K562 (cell line): ENCODE measurements around the gene BLTP2. TPM values are rescaled to one million over a fixed set of nuclear protein-coding genes. Genes with fewer than 3 reads are reported as not detected.

Source experiments
- ATAC-seq: fragments of 200-7000 bp; cut with Tn5 transposase; 3 replicates; pipeline ENCODE4 v1.9.1; 2020; ENCODE audit warnings: moderate library complexity
- BruUV-seq: library from RNA; stranded (reverse); fragments of 400-500 nt; replicated peaks from 2 replicates; lab custom pipeline; 2021; lab: Mats Ljungman, UMichigan
- CTCF ChIA-PET: fragments of 300-600 bp; formaldehyde crosslinking; extraction: SDS; loops from one replicate; lab custom pipeline; 2021; ENCODE audit warnings: low intra/inter-chr PET ratio; lab: Yijun Ruan, JAX
- POLR2A ChIA-PET: fragments of 300-600, 350-650 bp; sonication (Branson Sonifier 250); formaldehyde crosslinking; extraction: SDS; loops from one replicate; lab custom pipeline; 2021; ENCODE audit warnings: antibody characterized with exemption, inconsistent platforms; lab: Yijun Ruan, JAX
- DNase-seq, 4 experiments: peaks; one replicate each; pipeline versions ENCODE4 v3.0.0 to v3.0.0-alpha.2; 2011 to 2018; ENCODE audit warnings: low spot score in 3 of 4, mixed read lengths in 3 of 4; ENCODE audit errors: extremely low read depth in 1 of 4
- FAIRE-seq: peaks from 2 replicates; lab custom pipeline; 2011; peaks lifted over from hg19 to GRCh38; lab: Jason Lieb, UNC
- H2AFZ ChIP-seq: 2 replicates; pipeline ENCODE4 v1.6.0; 2011; ENCODE audit warnings: low read depth, low read length, control low read depth, inconsistent platforms
- H3K27ac ChIP-seq: fragments of 200-600 bp; 3 replicates; pipeline ENCODE4 v1.8.0; 2011; ENCODE audit warnings: low read depth, mild to moderate bottlenecking, control low read depth, inconsistent platforms, low read length, moderate library complexity, mixed read lengths; ENCODE audit errors: extremely low read depth
- H3K27me3 ChIP-seq, 2 experiments: fragments of 300-600 bp in 1 of 2; 2 replicates in 1 of 2; 3 replicates in 1 of 2; pipeline versions ENCODE4 v1.6.0 to v1.8.0; 2011; ENCODE audit warnings: inconsistent platforms in 2 of 2, low read length in 2 of 2, mild to moderate bottlenecking in 1 of 2, mixed read lengths in 1 of 2, moderate library complexity in 1 of 2; ENCODE audit not compliant: control insufficient read depth in 2 of 2, insufficient read depth in 2 of 2
- H3K36me3 ChIP-seq: fragments of 300-600 bp; 3 replicates; pipeline ENCODE4 v1.8.0; 2011; ENCODE audit warnings: mild to moderate bottlenecking, low read length, inconsistent platforms; ENCODE audit not compliant: control insufficient read depth, insufficient read depth
- H3K4me1 ChIP-seq, 2 experiments: fragments of 200-600 bp in 1 of 2; replicated peaks in 1 of 2; 2 replicates in 1 of 2; 3 replicates in 1 of 2; pipeline versions ENCODE4 v1.5.1 to v1.8.0; 2011; ENCODE audit warnings: inconsistent platforms in 2 of 2, low read length in 2 of 2, mild to moderate bottlenecking in 1 of 2, mixed read lengths in 1 of 2, moderate library complexity in 1 of 2; ENCODE audit not compliant: control insufficient read depth in 2 of 2, insufficient read depth in 2 of 2
- H3K4me2 ChIP-seq: 2 replicates; pipeline ENCODE4 v1.6.1; 2011; ENCODE audit warnings: low read length, control low read depth, inconsistent platforms, mixed read lengths; ENCODE audit not compliant: insufficient read depth
- H3K4me3 ChIP-seq: fragments of 200-600 bp; sonication (generic), shearing (Covaris generic); 2 replicates; pipeline ENCODE4 v1.5.1; 2016; ENCODE audit warnings: control low read depth, inconsistent platforms
- H3K79me2 ChIP-seq: fragments of 200-600 bp; 3 replicates; pipeline ENCODE4 v1.8.0; 2011; ENCODE audit warnings: low read length, inconsistent platforms; ENCODE audit not compliant: control insufficient read depth, insufficient read depth
- H3K9ac ChIP-seq, 2 experiments: 2 replicates each; pipeline versions ENCODE4 v1.6.0 to v1.6.1; 2011; ENCODE audit warnings: low read depth in 2 of 2, low read length in 2 of 2, control low read depth in 1 of 2, inconsistent platforms in 1 of 2, mild to moderate bottlenecking in 1 of 2, mixed read lengths in 1 of 2; ENCODE audit not compliant: insufficient read depth in 1 of 2
- H3K9me1 ChIP-seq: one replicate; pipeline ENCODE4 v1.6.0; 2011; ENCODE audit warnings: inconsistent platforms, mild to moderate bottlenecking, low read length, moderate library complexity; ENCODE audit not compliant: control insufficient read depth, insufficient read depth
- H3K9me3 ChIP-seq: replicated peaks from 2 replicates; pipeline ENCODE4 v1.5.1; 2011; ENCODE audit warnings: low read depth, low read length, inconsistent platforms; ENCODE audit not compliant: control insufficient read depth, insufficient read depth
- H4K20me1 ChIP-seq: replicated peaks from 2 replicates; pipeline ENCODE4 v1.6.1; 2011; ENCODE audit warnings: low read length, inconsistent platforms, mixed read lengths; ENCODE audit not compliant: control insufficient read depth, insufficient read depth
- CHD1 ChIP-seq: fragments of 200-600 bp; sonication (generic); IDR thresholded peaks from one replicate; pipeline ENCODE4 v1.6.1; 2012; ENCODE audit warnings: mild to moderate bottlenecking, moderate library complexity, low read length, inconsistent platforms
- FOXM1 ChIP-seq, 2 experiments: fragments of 450-650 bp in 1 of 2; sonication (generic) in 1 of 2; formaldehyde crosslinking in 1 of 2; IDR thresholded peaks; 2 replicates each; pipeline versions ENCODE4 v1.6.1 to v1.9.0; 2017 to 2022; ENCODE audit warnings: low read depth in 2 of 2, mild to moderate bottlenecking in 2 of 2, missing genetic modification reagents in 1 of 2, moderate library complexity in 1 of 2
- HCFC1 ChIP-seq: IDR thresholded peaks from 2 replicates; pipeline ENCODE4 v1.6.1; 2012; ENCODE audit warnings: low read depth, low read length, improper control_type of control experiment
- KLF13 ChIP-seq: fragments of 450-650 bp; IDR thresholded peaks from 2 replicates; pipeline ENCODE4 v1.6.1; 2016; ENCODE audit warnings: missing genetic modification characterization, low read depth, mild to moderate bottlenecking, missing compliant biosample characterization, moderate library complexity, borderline replicate concordance
- MXI1 ChIP-seq: IDR thresholded peaks from 2 replicates; pipeline ENCODE4 v1.6.1; 2011; ENCODE audit warnings: low read depth, mild to moderate bottlenecking, improper control_type of control experiment, low read length
- PYGO2 ChIP-seq: fragments of 450-650 bp; IDR thresholded peaks from 2 replicates; pipeline ENCODE4 v1.6.1; 2016; ENCODE audit warnings: mild to moderate bottlenecking, missing genetic modification characterization, moderate library complexity, missing compliant biosample characterization
- RBM15 ChIP-seq: fragments of 200-400 bp; formaldehyde crosslinking; IDR thresholded peaks from 2 replicates; pipeline ENCODE4 v1.6.1; 2018; ENCODE audit warnings: mild to moderate bottlenecking, low read length, moderate library complexity; ENCODE audit not compliant: insufficient read depth
- RBM25 ChIP-seq: fragments of 200-400 bp; formaldehyde crosslinking; IDR thresholded peaks from 2 replicates; pipeline ENCODE4 v1.6.1; 2018; ENCODE audit warnings: low read length, low read depth, moderate library complexity; ENCODE audit not compliant: severe bottlenecking
- TEAD4 ChIP-seq, 2 experiments: sonication (generic) in 1 of 2; formaldehyde crosslinking in 1 of 2; IDR thresholded peaks; 2 replicates each; pipeline versions ENCODE4 v1.6.1 to v1.8.0; 2012 to 2022; ENCODE audit warnings: borderline replicate concordance in 1 of 2, inconsistent platforms in 1 of 2, low read length in 1 of 2, mild to moderate bottlenecking in 1 of 2, missing genetic modification reagents in 1 of 2
- YBX1 ChIP-seq: fragments of 450-650 bp; IDR thresholded peaks from 2 replicates; pipeline ENCODE4 v1.7.1; 2016; ENCODE audit warnings: mild to moderate bottlenecking
- WGBS: fragments of 100-300 bp; shearing (Covaris generic); methylation state at CpG from one replicate; pipeline ENCODE4 v1.1.6; 2016; ENCODE audit warnings: low coverage, mixed read lengths; ENCODE audit not compliant: insufficient coverage; ENCODE audit errors: missing lambda C conversion rate; 5-methylcytosine and 5-hydroxymethylcytosine counted together
- in situ Hi-C: fragments of 300-500 bp; cut with MboI; formaldehyde crosslinking; loops from 4 replicates; pipeline ENCODE4 v1.15.0; 2018; ENCODE audit warnings: inconsistent platforms, mixed read lengths
- intact Hi-C: fragments of 100-400 bp; cut with micrococcal nuclease; formaldehyde crosslinking; loops from 2 replicates; pipeline ENCODE4 v1.14.2; 2022
- polyA plus RNA-seq, 8 experiments: library from polyadenylated mRNA; depleted of rRNA in 4 of 8; stranded (reverse) in 5 of 8; unstranded in 3 of 8; fragments of >200 nt; fragmentation: Nextera tagmentation in 2 of 8; fragmentation: Illumina TruSeq in 1 of 8; extraction: Ambion mirVana in 2 of 8; extraction: Trizol in 1 of 8; gene quantifications; 2 replicates each; pipeline versions ENCODE4 v1.2.1 to v1.2.3, GENCODE V29; 2011 to 2014; ENCODE audit warnings: inconsistent platforms in 1 of 8, missing spikeins in 1 of 8
- total RNA-seq, 7 experiments: library from RNA; depleted of rRNA in 6 of 7; stranded (reverse); fragments of >200 nt in 6 of 7; fragmentation: Illumina TruSeq in 2 of 7; extraction: Trizol in 2 of 7; gene quantifications; 2 replicates each; pipeline versions ENCODE4 v1.2.1 to v1.2.3, GENCODE V29; 2011 to 2021; ENCODE audit warnings: low replicate concordance in 1 of 7
- TF ChIP-seq, protein P1 (sequence below): fragments of 450-650 bp; formaldehyde crosslinking; IDR thresholded peaks from 2 replicates; pipeline ENCODE4 v1.4.0; 2022; ENCODE audit warnings: missing genetic modification characterization
- TF ChIP-seq, protein P2 (sequence below): fragments of 450-650 bp; IDR thresholded peaks from 2 replicates; pipeline ENCODE4 v1.6.1; 2016
- TF ChIP-seq, protein P3 (sequence below): fragments of 450-650 bp; formaldehyde crosslinking; IDR thresholded peaks from 2 replicates; pipeline ENCODE4 v1.4.0; 2022; ENCODE audit warnings: mild to moderate bottlenecking, moderate library complexity
- TF ChIP-seq, protein P4 (sequence below): fragments of 250-450 bp; sonication (Bioruptor Pico); IDR thresholded peaks from 2 replicates; pipeline ENCODE4 v1.5.0; 2022; ENCODE audit warnings: mild to moderate bottlenecking

Gene BLTP2
- total and polyA plus RNA-seq, 9 of the 15 experiments (the other 6 are each of a cell fraction or from before 2014, with no cell fraction given): 14.7 to 174 (median 103) TPM

DNA sequence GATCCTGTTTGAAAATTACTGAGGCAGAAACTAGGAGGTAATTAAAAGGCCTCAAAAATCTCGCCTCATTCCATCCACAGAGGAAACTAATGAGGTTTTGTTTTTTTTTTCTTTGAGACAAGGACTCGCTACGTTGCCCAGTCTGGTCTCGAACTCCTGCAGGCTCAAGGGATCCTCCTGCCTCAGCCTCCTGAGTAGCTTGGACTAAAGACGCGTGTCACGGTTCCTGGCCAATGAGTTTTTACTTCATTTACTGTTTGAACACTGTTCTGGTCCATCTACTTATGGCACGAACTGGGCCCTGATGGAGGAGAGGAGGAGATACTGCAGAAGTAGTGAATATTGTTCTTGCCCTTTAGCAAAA, 600 bp upstream of the BLTP2 start:
- ATAC-seq (no peak; the same call in 2 of the 3 replicates), DNase-seq (no peak), FAIRE-seq (peak; percentile 42)
- no peaks in the 10 kb centered on the region for H3K9me3 ChIP-seq
- ChIA-PET POLR2A (interaction anchor here (0.5 to 3.7 kb wide), 25 partner anchors 9 to 703 kb away, joined by 3 to 54 read pairs (median 6); partner anchors contain the start of genes FLOT2, NEK8, RPL23A and RSKR), CTCF (interaction anchor here (0.5 to 1.4 kb wide), 2 partner anchors 74 to 181 kb away, joined by 3 to 5 read pairs; partner anchors contain the start of gene RPL23A)
- H2AFZ ChIP-seq: peak overlapping the region; percentile 92
- peak overlapping the region; percentile 85 for H3K27ac ChIP-seq
- no peaks in the 10 kb centered on the region for H3K27me3 ChIP-seq
- intact Hi-C loops: loop anchor here (5.0 to 10.0 kb wide), 3 partner anchors 97 to 252 kb away; partner anchors contain the start of genes FAM222B, FLOT2 and TRAF4
- peaks cover 5% of the 10 kb centered on the region; the same call in 1 of the 2 replicates for H4K20me1 ChIP-seq
- in situ Hi-C loops: no loop called here
- peaks cover 41% of the 10 kb centered on the region for H3K79me2 ChIP-seq
- no peaks in the 10 kb centered on the region for H3K9me1 ChIP-seq
- H3K9ac ChIP-seq: peak overlapping the region; percentile 87 to 95
- H3K36me3 ChIP-seq: peaks cover 54% of the 10 kb centered on the region
- H3K4me2 ChIP-seq: peak overlapping the region; percentile 86
- 18% methylated on average over 8 of the region's 8 CpGs for WGBS
- BruUV-seq: TSS peak; percentile 95
- peak overlapping the region; percentile 83 for H3K4me3 ChIP-seq
- peaks cover 16 to 23% of the 10 kb centered on the region in 2 experiments for H3K4me1 ChIP-seq
- TF ChIP-seq MXI1: no peak
- no peak for TF ChIP-seq HCFC1
- no peak for TF ChIP-seq FOXM1 (IDR thresholded peaks at IDR 0.05; ENCODE audit: low read depth)
- no peak for TF ChIP-seq FOXM1 (CRISPR knock-in tag; IDR thresholded peaks at IDR 0.05; ENCODE audit: low read depth)
- no peak for TF ChIP-seq PYGO2 (tag)
- no peak for TF ChIP-seq KLF13
- TF ChIP-seq CHD1: no peak
- no peak for TF ChIP-seq TEAD4 (IDR thresholded peaks at IDR 0.05; ENCODE audit: low read length)
- no peak for TF ChIP-seq TEAD4 (CRISPR knock-in tag; IDR thresholded peaks at IDR 0.05; ENCODE audit: borderline replicate concordance)
- no peak for TF ChIP-seq YBX1
- no peak for TF ChIP-seq RBM15
- TF ChIP-seq, protein P1, sequence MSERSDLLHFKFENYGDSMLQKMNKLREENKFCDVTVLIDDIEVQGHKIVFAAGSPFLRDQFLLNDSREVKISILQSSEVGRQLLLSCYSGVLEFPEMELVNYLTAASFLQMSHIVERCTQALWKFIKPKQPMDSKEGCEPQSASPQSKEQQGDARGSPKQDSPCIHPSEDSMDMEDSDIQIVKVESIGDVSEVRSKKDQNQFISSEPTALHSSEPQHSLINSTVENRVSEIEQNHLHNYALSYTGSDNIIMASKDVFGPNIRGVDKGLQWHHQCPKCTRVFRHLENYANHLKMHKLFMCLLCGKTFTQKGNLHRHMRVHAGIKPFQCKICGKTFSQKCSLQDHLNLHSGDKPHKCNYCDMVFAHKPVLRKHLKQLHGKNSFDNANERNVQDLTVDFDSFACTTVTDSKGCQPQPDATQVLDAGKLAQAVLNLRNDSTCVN (CRISPR knock-in tag): no peak
- TF ChIP-seq, protein P2, sequence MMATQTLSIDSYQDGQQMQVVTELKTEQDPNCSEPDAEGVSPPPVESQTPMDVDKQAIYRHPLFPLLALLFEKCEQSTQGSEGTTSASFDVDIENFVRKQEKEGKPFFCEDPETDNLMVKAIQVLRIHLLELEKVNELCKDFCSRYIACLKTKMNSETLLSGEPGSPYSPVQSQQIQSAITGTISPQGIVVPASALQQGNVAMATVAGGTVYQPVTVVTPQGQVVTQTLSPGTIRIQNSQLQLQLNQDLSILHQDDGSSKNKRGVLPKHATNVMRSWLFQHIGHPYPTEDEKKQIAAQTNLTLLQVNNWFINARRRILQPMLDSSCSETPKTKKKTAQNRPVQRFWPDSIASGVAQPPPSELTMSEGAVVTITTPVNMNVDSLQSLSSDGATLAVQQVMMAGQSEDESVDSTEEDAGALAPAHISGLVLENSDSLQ: no peak
- TF ChIP-seq, protein P3, sequence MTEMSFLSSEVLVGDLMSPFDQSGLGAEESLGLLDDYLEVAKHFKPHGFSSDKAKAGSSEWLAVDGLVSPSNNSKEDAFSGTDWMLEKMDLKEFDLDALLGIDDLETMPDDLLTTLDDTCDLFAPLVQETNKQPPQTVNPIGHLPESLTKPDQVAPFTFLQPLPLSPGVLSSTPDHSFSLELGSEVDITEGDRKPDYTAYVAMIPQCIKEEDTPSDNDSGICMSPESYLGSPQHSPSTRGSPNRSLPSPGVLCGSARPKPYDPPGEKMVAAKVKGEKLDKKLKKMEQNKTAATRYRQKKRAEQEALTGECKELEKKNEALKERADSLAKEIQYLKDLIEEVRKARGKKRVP (CRISPR knock-in tag): no peak
- TF ChIP-seq, protein P4, sequence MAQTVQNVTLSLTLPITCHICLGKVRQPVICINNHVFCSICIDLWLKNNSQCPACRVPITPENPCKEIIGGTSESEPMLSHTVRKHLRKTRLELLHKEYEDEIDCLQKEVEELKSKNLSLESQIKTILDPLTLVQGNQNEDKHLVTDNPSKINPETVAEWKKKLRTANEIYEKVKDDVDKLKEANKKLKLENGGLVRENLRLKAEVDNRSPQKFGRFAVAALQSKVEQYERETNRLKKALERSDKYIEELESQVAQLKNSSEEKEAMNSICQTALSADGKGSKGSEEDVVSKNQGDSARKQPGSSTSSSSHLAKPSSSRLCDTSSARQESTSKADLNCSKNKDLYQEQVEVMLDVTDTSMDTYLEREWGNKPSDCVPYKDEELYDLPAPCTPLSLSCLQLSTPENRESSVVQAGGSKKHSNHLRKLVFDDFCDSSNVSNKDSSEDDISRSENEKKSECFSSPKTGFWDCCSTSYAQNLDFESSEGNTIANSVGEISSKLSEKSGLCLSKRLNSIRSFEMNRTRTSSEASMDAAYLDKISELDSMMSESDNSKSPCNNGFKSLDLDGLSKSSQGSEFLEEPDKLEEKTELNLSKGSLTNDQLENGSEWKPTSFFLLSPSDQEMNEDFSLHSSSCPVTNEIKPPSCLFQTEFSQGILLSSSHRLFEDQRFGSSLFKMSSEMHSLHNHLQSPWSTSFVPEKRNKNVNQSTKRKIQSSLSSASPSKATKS (CRISPR knock-in tag): no peak
- TF ChIP-seq RBM25: peak; percentile 43
